Endothelial cell of umbilical vein (primary cell): ENCODE results near the gene ZDHHC14.

Experiments used
- EZH2 ChIP-seq: IDR thresholded peaks from 2 replicates; pipeline ENCODE4 v1.6.1; 2012; ENCODE audit warnings: borderline replicate concordance, low read depth, mild to moderate bottlenecking, moderate library complexity, low read length, inconsistent platforms; ENCODE audit not compliant: severe bottlenecking
- FOS ChIP-seq: IDR thresholded peaks from 2 replicates; pipeline ENCODE4 v1.6.1; 2011; ENCODE audit warnings: mild to moderate bottlenecking, low read length, moderate library complexity, borderline replicate concordance; ENCODE audit not compliant: insufficient read depth
- JUN ChIP-seq: IDR thresholded peaks from 2 replicates; pipeline ENCODE4 v1.6.1; 2011; ENCODE audit warnings: borderline replicate concordance, low read depth; ENCODE audit not compliant: insufficient read length, insufficient read depth
- MYC ChIP-seq: IDR thresholded peaks from one replicate; pipeline ENCODE4 v1.6.1; 2011; ENCODE audit warnings: mild to moderate bottlenecking, low read depth, low read length
- POLR2A ChIP-seq: IDR thresholded peaks from 2 replicates; pipeline ENCODE4 v1.6.1; 2012; ENCODE audit warnings: low read depth, mild to moderate bottlenecking, control low read depth, low read length
- POLR2AphosphoS5 ChIP-seq: IDR thresholded peaks from 2 replicates; pipeline ENCODE4 v1.6.1; 2012; ENCODE audit warnings: low read depth, mild to moderate bottlenecking, control low read depth, low read length, moderate library complexity; ENCODE audit not compliant: insufficient read depth
- TF ChIP-seq, protein P1 (sequence below): IDR thresholded peaks from 2 replicates; pipeline ENCODE4 v1.6.1; 2011; ENCODE audit not compliant: insufficient read depth, insufficient read length
- TF ChIP-seq, protein P2 (sequence below), 2 donors: IDR thresholded peaks; 1 replicate in 1 of 2; 2 replicates in 1 of 2; pipeline ENCODE4 v1.5.1; 2011; ENCODE audit warnings: low read length in 2 of 2, mild to moderate bottlenecking in 2 of 2, moderate library complexity in 2 of 2, control low read depth in 1 of 2, inconsistent platforms in 1 of 2, low read depth in 1 of 2; ENCODE audit not compliant: insufficient read depth in 1 of 2; ENCODE audit errors: extremely low read depth in 1 of 2

DNA sequence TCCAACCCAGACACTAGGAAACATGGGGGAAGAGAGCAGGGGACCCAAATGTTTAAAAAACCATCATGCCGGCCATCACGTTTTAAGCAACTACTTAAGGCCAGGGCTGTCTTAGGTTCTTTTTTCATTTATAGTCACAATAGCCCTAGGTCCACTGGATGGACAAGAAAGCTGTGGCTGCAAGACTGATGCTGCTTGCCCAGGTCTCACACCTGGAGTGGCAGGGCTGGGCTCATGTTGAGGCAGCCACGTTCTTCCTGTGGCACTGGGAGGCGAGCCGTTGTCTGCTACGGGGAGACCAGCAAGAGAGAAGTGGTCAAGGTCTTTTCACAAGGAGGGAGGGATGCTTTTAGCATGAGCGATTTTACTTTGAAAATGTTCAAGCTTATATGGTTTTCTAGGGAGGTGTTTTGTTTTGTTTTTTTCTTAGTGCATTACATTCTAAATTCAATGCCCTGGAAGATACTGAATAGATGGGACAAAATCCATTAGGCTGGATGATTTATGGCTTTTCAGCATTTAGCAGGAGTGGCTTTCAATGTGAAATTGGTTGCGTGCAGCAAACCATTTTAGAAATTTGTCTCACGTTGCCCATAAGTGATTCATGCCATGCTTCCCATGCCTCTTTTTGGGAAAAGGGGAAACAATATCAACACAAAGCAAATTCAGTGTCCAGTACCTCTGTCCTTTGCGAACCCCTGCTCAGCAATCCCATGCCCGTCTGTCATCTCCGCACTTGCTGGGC lies 335.4 kb downstream of the ZDHHC14 start:
- no peak for TF ChIP-seq EZH2
- no peak for TF ChIP-seq POLR2A
- no peak for TF ChIP-seq POLR2AphosphoS5
- TF ChIP-seq, protein P1, sequence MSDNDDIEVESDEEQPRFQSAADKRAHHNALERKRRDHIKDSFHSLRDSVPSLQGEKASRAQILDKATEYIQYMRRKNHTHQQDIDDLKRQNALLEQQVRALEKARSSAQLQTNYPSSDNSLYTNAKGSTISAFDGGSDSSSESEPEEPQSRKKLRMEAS, result no peak
- TF ChIP-seq, protein P2, sequence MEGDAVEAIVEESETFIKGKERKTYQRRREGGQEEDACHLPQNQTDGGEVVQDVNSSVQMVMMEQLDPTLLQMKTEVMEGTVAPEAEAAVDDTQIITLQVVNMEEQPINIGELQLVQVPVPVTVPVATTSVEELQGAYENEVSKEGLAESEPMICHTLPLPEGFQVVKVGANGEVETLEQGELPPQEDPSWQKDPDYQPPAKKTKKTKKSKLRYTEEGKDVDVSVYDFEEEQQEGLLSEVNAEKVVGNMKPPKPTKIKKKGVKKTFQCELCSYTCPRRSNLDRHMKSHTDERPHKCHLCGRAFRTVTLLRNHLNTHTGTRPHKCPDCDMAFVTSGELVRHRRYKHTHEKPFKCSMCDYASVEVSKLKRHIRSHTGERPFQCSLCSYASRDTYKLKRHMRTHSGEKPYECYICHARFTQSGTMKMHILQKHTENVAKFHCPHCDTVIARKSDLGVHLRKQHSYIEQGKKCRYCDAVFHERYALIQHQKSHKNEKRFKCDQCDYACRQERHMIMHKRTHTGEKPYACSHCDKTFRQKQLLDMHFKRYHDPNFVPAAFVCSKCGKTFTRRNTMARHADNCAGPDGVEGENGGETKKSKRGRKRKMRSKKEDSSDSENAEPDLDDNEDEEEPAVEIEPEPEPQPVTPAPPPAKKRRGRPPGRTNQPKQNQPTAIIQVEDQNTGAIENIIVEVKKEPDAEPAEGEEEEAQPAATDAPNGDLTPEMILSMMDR (IDR thresholded peaks at IDR 0.05; ENCODE audit: extremely low read depth in 1 of 2, insufficient read depth in 1 of 2, low read depth in 1 of 2, low read length in 2 of 2), result no peak
- no peak for TF ChIP-seq JUN
- no peak for TF ChIP-seq FOS
- TF ChIP-seq MYC, result no peak
